Epithelial cell of esophagus (primary cell): ENCODE data around the gene RER1.

Experiments used
- DNase-seq: peaks from one replicate; pipeline ENCODE4 v3.0.0; 2010; ENCODE audit warnings: low read depth
- H3K4me3 ChIP-seq: 2 replicates; pipeline ENCODE4 v1.5.1; 2011; ENCODE audit warnings: mild to moderate bottlenecking, low read length, control low read depth
- TF ChIP-seq, protein P1 (sequence below): IDR thresholded peaks from 2 replicates; pipeline ENCODE4 v1.5.1; 2011; ENCODE audit warnings: low read depth, mild to moderate bottlenecking, low read length, control low read depth, inconsistent platforms; ENCODE audit not compliant: insufficient read depth; ENCODE audit errors: missing control alignments

The RER1 gene

GRCh38 chr1:2412395-2412772, 20.7 kb downstream of the RER1 start, which contains the start of gene PEX10:
Gene PEX10 (minus strand): TSS chr1:2412564. CDS start chr1:2412502, 62 bp downstream.
- peak within 1 kb of the TSS; percentile 81 for H3K4me3 ChIP-seq
- TF ChIP-seq, protein P1, sequence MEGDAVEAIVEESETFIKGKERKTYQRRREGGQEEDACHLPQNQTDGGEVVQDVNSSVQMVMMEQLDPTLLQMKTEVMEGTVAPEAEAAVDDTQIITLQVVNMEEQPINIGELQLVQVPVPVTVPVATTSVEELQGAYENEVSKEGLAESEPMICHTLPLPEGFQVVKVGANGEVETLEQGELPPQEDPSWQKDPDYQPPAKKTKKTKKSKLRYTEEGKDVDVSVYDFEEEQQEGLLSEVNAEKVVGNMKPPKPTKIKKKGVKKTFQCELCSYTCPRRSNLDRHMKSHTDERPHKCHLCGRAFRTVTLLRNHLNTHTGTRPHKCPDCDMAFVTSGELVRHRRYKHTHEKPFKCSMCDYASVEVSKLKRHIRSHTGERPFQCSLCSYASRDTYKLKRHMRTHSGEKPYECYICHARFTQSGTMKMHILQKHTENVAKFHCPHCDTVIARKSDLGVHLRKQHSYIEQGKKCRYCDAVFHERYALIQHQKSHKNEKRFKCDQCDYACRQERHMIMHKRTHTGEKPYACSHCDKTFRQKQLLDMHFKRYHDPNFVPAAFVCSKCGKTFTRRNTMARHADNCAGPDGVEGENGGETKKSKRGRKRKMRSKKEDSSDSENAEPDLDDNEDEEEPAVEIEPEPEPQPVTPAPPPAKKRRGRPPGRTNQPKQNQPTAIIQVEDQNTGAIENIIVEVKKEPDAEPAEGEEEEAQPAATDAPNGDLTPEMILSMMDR, result no peak
- DNase-seq, result peak; percentile 97

- DNase-seq, result peak; percentile 57
- TF ChIP-seq, protein P1, result no peak
- H3K4me3 ChIP-seq, result peak overlapping the region; percentile 61
Observed at GRCh38 chr1:2412773-2413494, 21.3 kb downstream of the RER1 start.

DNA sequence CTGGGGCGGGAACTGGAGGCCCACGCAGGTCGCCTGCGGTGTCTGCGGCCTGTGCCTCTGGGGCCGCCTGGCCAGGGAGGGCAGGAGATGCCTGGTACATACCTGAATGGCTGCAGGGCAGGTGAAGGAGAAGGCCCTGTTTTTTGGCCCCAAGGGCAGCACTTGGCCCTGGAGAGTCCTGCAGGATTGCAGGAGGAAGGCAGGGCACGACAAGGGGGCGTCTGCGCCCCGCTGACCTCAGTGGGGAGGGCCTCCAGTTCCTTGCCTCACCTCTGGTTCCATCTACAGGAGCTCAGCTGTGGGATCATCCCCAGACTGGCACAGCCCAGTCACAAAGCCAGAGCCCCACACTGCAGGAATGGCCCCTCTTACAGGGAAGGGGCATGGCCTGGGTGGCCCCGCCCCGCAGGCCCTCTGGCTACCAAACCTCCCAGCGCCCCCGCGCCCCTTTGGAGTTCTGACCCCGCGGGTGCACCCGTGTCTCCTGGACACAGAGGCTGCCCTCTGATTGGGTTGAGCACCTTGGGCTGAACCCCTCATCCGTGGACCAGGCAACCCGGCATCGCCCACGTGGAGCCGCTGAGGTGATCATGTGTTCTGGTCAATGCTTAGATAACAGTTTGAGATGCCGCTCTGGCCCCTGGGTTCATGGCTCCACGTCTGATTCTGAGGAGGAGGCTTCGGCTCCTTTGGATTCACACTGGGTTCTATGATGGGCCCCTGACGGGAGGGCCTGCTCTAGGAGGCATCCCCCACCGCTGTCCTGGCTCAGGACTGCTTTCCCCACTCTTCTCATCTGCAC, 22.1 kb downstream of the RER1 start:
- DNase-seq, result no peak
- peak overlapping the region; percentile 61 for H3K4me3 ChIP-seq
- TF ChIP-seq, protein P1, result no peak

- no peak overlapping the region for H3K4me3 ChIP-seq
- peak; percentile 65 for DNase-seq
- TF ChIP-seq, protein P1, result peak; percentile 89
Observed at GRCh38 chr1:2414297-2414958, 22.8 kb downstream of the RER1 start.

GRCh38 chr1:2415337-2415736, 23.7 kb downstream of the RER1 start:
- TF ChIP-seq, protein P1, result no peak
- DNase-seq, result no peak
- no peak overlapping the region for H3K4me3 ChIP-seq

- TF ChIP-seq, protein P1, result no peak
- peak; percentile 57 for DNase-seq
- peak overlapping the region; percentile 38 for H3K4me3 ChIP-seq
Observed at GRCh38 chr1:2415801-2416208, 24.2 kb downstream of the RER1 start.
